Fibroblast of villous mesenchyme (primary cell): Measurements from ENCODE around the gene PRSS22. TPM values are rescaled to one million over a fixed set of nuclear protein-coding genes. Genes with fewer than 3 reads are reported as not detected.

Experiments
- DNase-seq: peaks from one replicate; pipeline ENCODE4 v3.0.0-alpha.2; 2010; ENCODE audit warnings: low read depth
- H3K4me3 ChIP-seq: 2 replicates; pipeline ENCODE4 v1.5.1; 2011; ENCODE audit warnings: low read depth, mild to moderate bottlenecking, low read length
- total RNA-seq: library from RNA; depleted of rRNA; stranded (reverse); fragments of >200 nt; gene quantifications from 2 replicates; pipeline ENCODE4 v1.2.3, GENCODE V29; 2012
- TF ChIP-seq, protein P1 (sequence below): IDR thresholded peaks from 2 replicates; pipeline ENCODE4 v1.5.1; 2012; ENCODE audit warnings: low read depth, mild to moderate bottlenecking, low read length; ENCODE audit not compliant: insufficient read depth

The PRSS22 gene
- total RNA-seq, 1 donor: not detected

DNA sequence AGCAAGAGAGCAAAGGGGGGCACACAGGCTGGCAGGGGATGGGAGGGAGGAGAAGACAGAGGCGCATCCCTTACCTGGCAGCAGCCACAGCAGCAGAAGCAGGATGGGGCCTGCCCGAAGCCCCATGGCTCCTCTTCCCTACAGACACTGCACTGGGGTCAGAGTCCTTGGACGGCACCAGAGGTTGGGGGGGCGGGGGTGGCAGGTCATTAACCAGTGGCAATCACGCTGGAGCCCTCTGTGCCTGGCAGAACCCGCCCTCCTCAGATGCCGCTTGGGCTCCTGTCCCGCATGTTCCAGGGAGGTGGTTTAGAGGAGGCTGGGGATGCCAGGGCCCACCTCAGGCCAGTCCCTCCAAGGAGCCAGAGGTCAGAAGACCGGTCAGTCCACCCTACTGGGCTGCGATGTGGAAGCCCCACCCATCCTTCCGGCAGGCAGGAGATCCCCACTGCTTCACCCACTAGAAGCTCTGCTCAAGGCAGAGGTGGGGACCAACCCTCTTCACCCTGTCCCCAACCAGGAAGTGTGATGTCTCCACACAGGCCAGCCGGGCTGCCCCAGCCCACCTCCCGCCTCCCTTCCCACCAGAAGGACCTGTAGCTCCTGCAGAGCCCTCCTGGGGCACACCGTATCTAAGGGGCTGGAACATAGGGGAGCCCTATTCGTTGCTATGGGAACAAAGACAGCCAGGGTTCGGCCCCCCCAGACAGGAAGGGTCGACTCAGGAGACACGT, 16.2 kb downstream of the PRSS22 start:
- TF ChIP-seq, protein P1, sequence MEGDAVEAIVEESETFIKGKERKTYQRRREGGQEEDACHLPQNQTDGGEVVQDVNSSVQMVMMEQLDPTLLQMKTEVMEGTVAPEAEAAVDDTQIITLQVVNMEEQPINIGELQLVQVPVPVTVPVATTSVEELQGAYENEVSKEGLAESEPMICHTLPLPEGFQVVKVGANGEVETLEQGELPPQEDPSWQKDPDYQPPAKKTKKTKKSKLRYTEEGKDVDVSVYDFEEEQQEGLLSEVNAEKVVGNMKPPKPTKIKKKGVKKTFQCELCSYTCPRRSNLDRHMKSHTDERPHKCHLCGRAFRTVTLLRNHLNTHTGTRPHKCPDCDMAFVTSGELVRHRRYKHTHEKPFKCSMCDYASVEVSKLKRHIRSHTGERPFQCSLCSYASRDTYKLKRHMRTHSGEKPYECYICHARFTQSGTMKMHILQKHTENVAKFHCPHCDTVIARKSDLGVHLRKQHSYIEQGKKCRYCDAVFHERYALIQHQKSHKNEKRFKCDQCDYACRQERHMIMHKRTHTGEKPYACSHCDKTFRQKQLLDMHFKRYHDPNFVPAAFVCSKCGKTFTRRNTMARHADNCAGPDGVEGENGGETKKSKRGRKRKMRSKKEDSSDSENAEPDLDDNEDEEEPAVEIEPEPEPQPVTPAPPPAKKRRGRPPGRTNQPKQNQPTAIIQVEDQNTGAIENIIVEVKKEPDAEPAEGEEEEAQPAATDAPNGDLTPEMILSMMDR: no peak
- no peak for DNase-seq
- peak overlapping the region; percentile 53 for H3K4me3 ChIP-seq

DNA sequence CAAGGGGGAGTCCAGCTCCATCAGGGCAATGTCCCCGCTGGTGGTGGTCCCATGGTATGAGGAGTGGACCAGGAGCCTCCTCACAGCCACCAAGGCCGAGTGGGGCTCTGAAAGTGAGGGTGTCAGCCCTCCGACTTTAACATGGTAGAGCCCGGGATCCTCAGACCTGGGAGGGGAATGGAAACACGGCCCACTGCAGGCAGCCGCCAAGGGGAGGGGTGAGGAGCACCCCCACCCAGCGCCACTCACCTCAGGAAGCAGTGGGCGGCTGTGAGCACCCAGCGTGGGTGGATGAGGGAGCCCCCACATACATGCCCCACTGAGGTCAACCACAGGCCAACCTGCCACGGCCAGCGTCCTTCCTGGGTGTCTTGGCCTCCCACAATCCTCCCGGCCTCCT, 17.1 kb downstream of the PRSS22 start:
- TF ChIP-seq, protein P1: no peak
- no peak overlapping the region for H3K4me3 ChIP-seq
- DNase-seq: no peak

DNA sequence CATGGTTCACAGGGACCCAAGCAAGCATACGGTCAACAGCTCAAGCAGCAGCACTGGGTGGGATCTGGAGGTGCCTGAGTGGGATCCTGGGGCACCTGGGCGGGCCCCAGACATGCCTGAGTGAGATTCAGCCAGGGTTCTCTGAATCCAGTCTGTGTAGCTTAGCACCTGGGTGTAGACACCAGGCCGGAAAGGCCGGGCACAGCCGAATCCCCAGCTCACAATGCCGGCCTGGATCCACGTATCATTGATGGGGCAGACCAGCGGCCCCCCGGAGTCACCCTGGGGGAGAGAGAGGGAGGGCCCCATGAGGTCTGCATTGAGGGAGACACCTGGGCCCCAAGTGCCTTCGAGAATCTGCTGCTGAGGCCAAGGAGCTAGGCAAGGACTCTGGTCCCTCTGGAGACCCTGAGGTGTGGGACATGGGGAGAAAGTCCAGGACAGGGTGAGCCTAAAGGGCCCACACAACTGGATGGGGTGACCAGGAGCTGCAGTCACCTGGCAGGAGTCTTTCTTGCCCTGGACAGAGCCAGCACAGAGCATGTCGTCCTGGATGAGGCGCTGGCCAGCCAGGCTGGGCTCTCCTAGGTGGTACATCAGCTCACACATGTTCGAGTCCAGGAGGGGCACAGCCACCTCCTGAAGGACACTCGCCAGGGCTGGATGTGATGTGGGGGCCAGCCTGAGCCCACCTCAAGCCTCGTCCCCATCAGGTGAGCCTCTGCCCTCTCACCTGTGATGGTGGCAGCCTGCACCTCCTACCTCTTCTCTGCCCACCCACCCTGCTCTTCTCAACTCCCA, 18.1 kb downstream of the PRSS22 start:
- DNase-seq: no peak
- H3K4me3 ChIP-seq: no peak overlapping the region
- TF ChIP-seq, protein P1: no peak

DNA sequence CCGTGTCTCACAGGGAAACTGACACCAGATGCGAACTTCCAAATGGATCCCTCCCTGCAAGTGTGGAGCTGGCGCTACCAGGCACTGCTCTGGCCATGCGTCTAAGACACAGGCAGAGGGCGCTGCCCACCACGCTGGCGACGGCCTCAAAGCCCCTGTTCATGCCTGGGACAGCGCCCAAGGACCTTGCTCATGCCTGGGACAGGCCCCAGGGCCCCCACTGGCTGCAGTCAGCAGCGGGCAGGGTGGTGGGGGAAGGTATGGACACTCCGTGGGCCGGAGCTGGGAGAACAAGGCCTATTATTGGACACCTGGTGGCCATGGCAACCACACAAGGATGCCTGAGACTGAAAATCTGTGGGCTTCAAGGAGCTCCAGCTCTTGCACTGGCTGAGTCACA, 19.0 kb downstream of the PRSS22 start:
- no peak overlapping the region for H3K4me3 ChIP-seq
- TF ChIP-seq, protein P1: peak; percentile 91
- DNase-seq: peak; percentile 77

DNA sequence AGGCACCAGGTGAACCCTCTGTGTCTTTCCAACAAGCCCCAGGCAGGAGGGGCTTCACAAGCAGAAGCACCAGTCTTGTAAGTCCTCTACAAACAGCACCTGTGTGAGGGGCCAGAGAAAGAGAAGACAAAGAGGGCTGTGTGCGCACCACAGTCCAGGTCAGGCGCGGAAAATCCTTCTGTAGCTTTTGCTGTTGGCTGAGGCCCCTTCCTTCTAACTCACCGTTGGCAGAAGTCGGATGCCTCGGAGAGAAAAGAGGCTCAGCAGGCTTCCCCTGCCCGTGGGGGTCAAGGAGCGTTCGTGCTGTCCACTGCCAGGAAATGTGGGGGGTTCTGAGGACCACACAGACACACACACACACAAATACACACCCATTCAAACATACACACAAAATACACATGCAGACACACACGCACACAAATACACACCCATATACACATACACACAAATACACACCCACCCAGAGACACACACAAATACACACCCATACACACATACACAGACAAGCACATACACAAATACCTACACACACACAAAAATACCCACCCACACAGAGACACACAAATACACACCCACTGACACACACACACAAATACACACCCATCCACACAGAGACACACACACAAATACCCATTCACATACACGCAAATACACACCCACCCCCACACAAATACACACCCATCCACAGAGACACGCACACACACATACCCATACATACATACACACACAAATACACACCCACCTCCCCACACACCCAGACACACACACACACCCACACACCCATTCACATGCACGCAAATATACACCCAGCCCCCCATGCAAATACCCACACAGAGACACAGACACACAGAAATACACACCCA, 21.1 kb downstream of the PRSS22 start:
- TF ChIP-seq, protein P1: no peak
- DNase-seq: no peak
- no peak overlapping the region for H3K4me3 ChIP-seq

DNA sequence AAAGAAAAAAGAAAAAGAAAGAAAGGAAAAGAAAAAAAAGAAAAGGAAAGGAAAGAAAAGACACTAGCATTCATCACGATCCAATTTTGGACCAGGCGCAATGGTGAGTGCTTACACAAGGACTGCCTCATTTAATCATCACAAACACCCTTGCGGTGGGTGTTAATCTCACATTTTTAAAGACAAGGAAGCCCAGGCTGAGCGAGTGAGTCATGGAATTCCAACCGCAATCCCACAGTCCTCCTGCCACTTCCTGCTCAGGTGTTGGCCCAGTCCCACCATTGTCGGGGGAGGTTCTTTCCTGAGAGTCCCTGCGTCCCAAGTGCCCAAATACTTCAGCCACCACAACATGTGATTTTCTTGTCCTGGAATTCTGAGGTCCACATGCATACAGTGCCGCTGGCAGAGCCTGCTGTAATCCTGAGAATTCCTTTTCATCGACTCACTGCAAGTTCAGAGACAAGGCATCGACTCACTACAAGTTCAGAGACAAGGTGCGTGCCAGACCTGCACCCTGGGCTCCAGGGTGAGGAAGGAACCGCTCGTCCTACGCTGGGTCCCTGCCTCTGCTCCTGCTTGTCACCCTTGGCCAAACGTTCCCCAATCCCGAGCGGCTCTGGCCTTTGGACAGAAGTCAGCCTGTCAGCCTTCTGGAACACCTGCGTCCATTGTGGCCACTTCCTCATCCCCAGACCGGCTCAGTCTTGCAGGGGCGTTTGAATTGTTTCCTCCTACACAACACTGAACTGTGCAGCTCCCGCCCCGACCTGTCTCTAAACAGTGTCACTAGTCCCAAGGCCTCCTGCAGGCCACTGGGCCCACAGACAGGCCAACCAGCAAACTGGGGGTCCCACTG, 22.1 kb downstream of the PRSS22 start:
- peak; percentile 94 for DNase-seq
- no peak overlapping the region for H3K4me3 ChIP-seq
- TF ChIP-seq, protein P1: no peak
